ENCODE data around the gene ALDH3A2.

ALDH3A2 gene

GRCh38 chr17:19619705-19620325 lies 28.7 kb upstream of the ALDH3A2 start (continued):
- TF ChIP-seq ZNF488 (tag by site-specific recombination; IDR thresholded peaks at IDR 0.05) (no peak), SETDB1 (IDR thresholded peaks at IDR 0.05; ENCODE audit: insufficient read length, low read length) (peak; percentile 75), ZNF558 (tag by site-specific recombination; IDR thresholded peaks at IDR 0.05) (peak; percentile 100), ZNF610 (tag by site-specific recombination; IDR thresholded peaks at IDR 0.05; ENCODE audit: borderline replicate concordance) (peak; percentile 64; the same call in 1 of the 2 replicates), ZNF354C (tag by site-specific recombination; IDR thresholded peaks at IDR 0.05; ENCODE audit: borderline replicate concordance, low read depth) (no peak), KLF8 (tag by site-specific recombination; IDR thresholded peaks at IDR 0.05) (peak; percentile 13; the same call in 1 of the 2 replicates)

- TF ChIP-seq ZNF677 (tag by site-specific recombination; IDR thresholded peaks at IDR 0.05) (peak; percentile 95), FEZF1 (tag by site-specific recombination; IDR thresholded peaks at IDR 0.05) (no peak)
- H3K4me3 ChIP-seq (ENCODE audit: low read depth, low read length), result no peak overlapping the region
- H3K4me1 ChIP-seq (ENCODE audit: control insufficient read depth, insufficient read depth, low read length), result no peaks in the 10 kb centered on the region
- H3K9me3 ChIP-seq (ENCODE audit: control insufficient read depth, insufficient read depth, low read depth, low read length), result peaks cover 7% of the 10 kb centered on the region; the same call in 1 of the 2 replicates
- H3K36me3 ChIP-seq (ENCODE audit: control insufficient read depth in 2 of 2, insufficient read depth in 1 of 2, low read length in 2 of 2), result no peaks in the 10 kb centered on the region
- POLR2A ChIA-PET, result no interaction called here
- H3K27ac ChIP-seq (ENCODE audit: extremely low read depth, low read depth, low read length), result no peak overlapping the region
- CTCF ChIA-PET, result interaction anchor here (0.6 to 1.5 kb wide), 2 partner anchors 24 to 140 kb away, joined by 3 to 5 read pairs; no protein-coding TSS in a partner anchor
Measured at GRCh38 chr17:19621697-19622096, 26.9 kb upstream of the ALDH3A2 start.

- ChIA-PET CTCF (interaction anchor here (1.6 kb wide), 1 partner anchor 21 kb away, joined by 4 read pairs; no protein-coding TSS in a partner anchor), POLR2A (no interaction called here)
- Histone ChIP-seq H3K4me1 (ENCODE audit: control insufficient read depth, insufficient read depth, low read length) (no peaks in the 10 kb centered on the region), H3K4me3 (ENCODE audit: low read depth, low read length) (no peak overlapping the region), H3K9me3 (ENCODE audit: control insufficient read depth, insufficient read depth, low read depth, low read length) (no peaks in the 10 kb centered on the region), H3K36me3 (ENCODE audit: control insufficient read depth in 2 of 2, insufficient read depth in 1 of 2, low read length in 2 of 2) (no peaks in the 10 kb centered on the region), H3K27ac (ENCODE audit: extremely low read depth, low read depth, low read length) (no peak overlapping the region)
- TF ChIP-seq ZNF514 (tag by site-specific recombination; IDR thresholded peaks at IDR 0.05) (no peak), ZBTB17 (tag by site-specific recombination; IDR thresholded peaks at IDR 0.05) (no peak), ZNF174 (tag by site-specific recombination; IDR thresholded peaks at IDR 0.05) (no peak), ZNF274 (IDR thresholded peaks at IDR 0.05; ENCODE audit: low read length) (no peak), ZNF274 (tag by site-specific recombination; IDR thresholded peaks at IDR 0.05; ENCODE audit: borderline replicate concordance) (no peak), ZNF133 (tag by site-specific recombination; IDR thresholded peaks at IDR 0.05) (no peak), REPIN1 (tag by site-specific recombination; IDR thresholded peaks at IDR 0.05; ENCODE audit: low read depth) (no peak), ZNF704 (tag by site-specific recombination; IDR thresholded peaks at IDR 0.05) (no peak), ZNF548 (tag by site-specific recombination; IDR thresholded peaks at IDR 0.05) (no peak), ZNF561 (tag by site-specific recombination; IDR thresholded peaks at IDR 0.05; ENCODE audit: borderline replicate concordance) (no peak), ZNF433 (tag by site-specific recombination; IDR thresholded peaks at IDR 0.05; ENCODE audit: low read depth) (no peak), ZNF112 (tag by site-specific recombination; IDR thresholded peaks at IDR 0.05) (no peak), ZNF571 (tag by site-specific recombination; IDR thresholded peaks at IDR 0.05) (no peak), ZFP41 (tag by site-specific recombination; IDR thresholded peaks at IDR 0.05; ENCODE audit: borderline replicate concordance) (no peak), MZF1 (tag by site-specific recombination; IDR thresholded peaks at IDR 0.05; ENCODE audit: borderline replicate concordance) (no peak), ZNF510 (tag by site-specific recombination; IDR thresholded peaks at IDR 0.05; ENCODE audit: insufficient replicate concordance) (no peak), ZBTB8A (tag by site-specific recombination; IDR thresholded peaks at IDR 0.05) (no peak), ZNF398 (tag by site-specific recombination; IDR thresholded peaks at IDR 0.05) (no peak), PRDM1 (tag by site-specific recombination; IDR thresholded peaks at IDR 0.05) (no peak), ZIC2 (tag by site-specific recombination; IDR thresholded peaks at IDR 0.05) (no peak)
Measured at GRCh38 chr17:19626079-19626478, 22.5 kb upstream of the ALDH3A2 start.
